H9 (cell line): ENCODE measurements around the gene PKNOX2. TPM values are rescaled to one million over a fixed set of nuclear protein-coding genes. Genes with fewer than 3 reads are reported as not detected.

Experiments
- DNase-seq: peaks from one replicate; pipeline ENCODE4 v3.0.0-alpha.2; 2017
- H2AFZ ChIP-seq: one replicate; pipeline ENCODE4 v1.6.1; 2013; ENCODE audit warnings: mild to moderate bottlenecking, low read length, control low read depth, moderate library complexity
- H2AK5ac ChIP-seq: 2 replicates; pipeline ENCODE4 v1.6.1; 2013; ENCODE audit warnings: low read length, control low read depth, mixed read lengths; ENCODE audit not compliant: insufficient read length
- H2BK120ac ChIP-seq: one replicate; pipeline ENCODE4 v1.6.1; 2013; ENCODE audit warnings: low read depth, mild to moderate bottlenecking, low read length, control low read depth, inconsistent platforms; ENCODE audit not compliant: poor library complexity, severe bottlenecking
- H2BK12ac ChIP-seq: 2 replicates; pipeline ENCODE4 v1.6.1; 2013; ENCODE audit warnings: low read length, control low read depth, mixed read lengths, low read depth; ENCODE audit not compliant: insufficient read length
- H2BK15ac ChIP-seq: 2 replicates; pipeline ENCODE4 v1.6.1; 2013; ENCODE audit warnings: low read depth, low read length, control low read depth
- H2BK20ac ChIP-seq: one replicate; pipeline ENCODE4 v1.6.1; 2013; ENCODE audit warnings: low read depth, mild to moderate bottlenecking, low read length, control low read depth, inconsistent platforms; ENCODE audit not compliant: poor library complexity, severe bottlenecking
- H2BK5ac ChIP-seq: 2 replicates; pipeline ENCODE4 v1.6.1; 2013; ENCODE audit warnings: low read length, control low read depth, mixed read lengths; ENCODE audit not compliant: insufficient read length
- H3K14ac ChIP-seq: 2 replicates; pipeline ENCODE4 v1.6.1; 2013; ENCODE audit warnings: low read length, control low read depth; ENCODE audit not compliant: insufficient read depth
- H3K18ac ChIP-seq: 2 replicates; pipeline ENCODE4 v1.6.1; 2013; ENCODE audit warnings: low read depth, mild to moderate bottlenecking, mixed read lengths, low read length, control low read depth; ENCODE audit not compliant: insufficient read length
- H3K23ac ChIP-seq: 2 replicates; pipeline ENCODE4 v1.6.1; 2013; ENCODE audit warnings: low read length, control low read depth, mixed read lengths, low read depth; ENCODE audit not compliant: insufficient read length
- H3K23me2 ChIP-seq: 2 replicates; pipeline ENCODE4 v1.6.1; 2013; ENCODE audit warnings: low read depth, mild to moderate bottlenecking, mixed read lengths, low read length, control low read depth; ENCODE audit not compliant: insufficient read length, poor library complexity, severe bottlenecking
- H3K27ac ChIP-seq: 2 replicates; pipeline ENCODE4 v1.5.1; 2013; ENCODE audit warnings: low read length, control low read depth, mixed read lengths, low read depth; ENCODE audit not compliant: insufficient read length
- H3K27me3 ChIP-seq: 2 replicates; pipeline ENCODE4 v1.6.1; 2013; ENCODE audit warnings: low read length, control low read depth, inconsistent platforms; ENCODE audit not compliant: insufficient read depth
- H3K4ac ChIP-seq: 2 replicates; pipeline ENCODE4 v1.6.1; 2013; ENCODE audit warnings: low read depth, mild to moderate bottlenecking, control low read depth, inconsistent platforms, low read length, moderate library complexity
- H3K4me1 ChIP-seq: 2 replicates; pipeline ENCODE4 v1.6.1; 2013; ENCODE audit warnings: low read length, control low read depth, inconsistent platforms; ENCODE audit not compliant: insufficient read depth
- H3K4me2 ChIP-seq: 2 replicates; pipeline ENCODE4 v1.6.1; 2013; ENCODE audit warnings: low read length, control low read depth, mixed read lengths; ENCODE audit not compliant: insufficient read length, insufficient read depth
- H3K56ac ChIP-seq: 2 replicates; pipeline ENCODE4 v1.6.1; 2013; ENCODE audit warnings: low read depth, mild to moderate bottlenecking, mixed read lengths, low read length, control low read depth; ENCODE audit not compliant: insufficient read length
- H3K79me1 ChIP-seq: 2 replicates; pipeline ENCODE4 v1.6.1; 2013; ENCODE audit warnings: low read depth, mild to moderate bottlenecking, moderate library complexity, low read length, control low read depth, inconsistent platforms; ENCODE audit not compliant: insufficient read depth, poor library complexity, severe bottlenecking
- H3K79me2 ChIP-seq: 2 replicates; pipeline ENCODE4 v1.6.1; 2013; ENCODE audit warnings: low read length, control low read depth, inconsistent platforms; ENCODE audit not compliant: insufficient read depth
- H3K9ac ChIP-seq: 2 replicates; pipeline ENCODE4 v1.6.1; 2013; ENCODE audit warnings: low read length, control low read depth, mixed read lengths; ENCODE audit not compliant: insufficient read length; ENCODE audit errors: extremely low read depth
- H3K9me3 ChIP-seq: one replicate; pipeline ENCODE4 v1.6.1; 2013; ENCODE audit warnings: low read depth, low read length, inconsistent platforms; ENCODE audit not compliant: control insufficient read depth
- H3T11ph ChIP-seq: one replicate; pipeline ENCODE4 v1.6.1; 2013; ENCODE audit warnings: mild to moderate bottlenecking, low read length, control low read depth, inconsistent platforms
- H4K20me1 ChIP-seq: one replicate; pipeline ENCODE4 v1.6.1; 2013; ENCODE audit not compliant: control insufficient read depth, insufficient read length, insufficient read depth
- H4K5ac ChIP-seq: 2 replicates; pipeline ENCODE4 v1.6.1; 2013; ENCODE audit warnings: low read depth, mild to moderate bottlenecking, mixed read lengths, low read length, control low read depth; ENCODE audit not compliant: insufficient read length
- H4K8ac ChIP-seq: replicated peaks from 2 replicates; pipeline ENCODE4 v1.6.1; 2013; ENCODE audit warnings: low read length, control low read depth, mixed read lengths, low read depth; ENCODE audit not compliant: insufficient read length
- H4K91ac ChIP-seq: 2 replicates; pipeline ENCODE4 v1.6.1; 2013; ENCODE audit warnings: low read depth, mild to moderate bottlenecking, moderate library complexity, mixed read lengths, low read length, control low read depth; ENCODE audit not compliant: insufficient read length
- H3K27ac Mint-ChIP-seq, 3 experiments: 2 replicates in 2 of 3; 3 replicates in 1 of 3; pipeline ENCODE4 v1.8.0; 2020 to 2021; ENCODE audit warnings: mixed read lengths in 3 of 3, mild to moderate bottlenecking in 1 of 3, moderate library complexity in 1 of 3
- H3K27me3 Mint-ChIP-seq: 2 replicates; pipeline ENCODE4 v1.8.0; 2021; ENCODE audit warnings: low read depth, mild to moderate bottlenecking, moderate library complexity, mixed read lengths
- H3K36me3 Mint-ChIP-seq, 3 experiments: 2 replicates in 2 of 3; 3 replicates in 1 of 3; pipeline ENCODE4 v1.8.0; 2020 to 2021; ENCODE audit warnings: low read depth in 3 of 3, mixed read lengths in 3 of 3; ENCODE audit not compliant: insufficient read depth in 1 of 3
- H3K4me1 Mint-ChIP-seq, 2 experiments: 2 replicates each; pipeline ENCODE4 v1.8.0; 2020; ENCODE audit warnings: mixed read lengths in 2 of 2
- H3K4me3 Mint-ChIP-seq, 2 experiments: 2 replicates in 1 of 2; 3 replicates in 1 of 2; pipeline ENCODE4 v1.8.0; 2020 to 2021; ENCODE audit warnings: mild to moderate bottlenecking in 2 of 2, mixed read lengths in 2 of 2, moderate library complexity in 1 of 2
- H3K9me3 Mint-ChIP-seq, 2 experiments: 2 replicates in 1 of 2; 3 replicates in 1 of 2; pipeline ENCODE4 v1.8.0; 2020; ENCODE audit warnings: mild to moderate bottlenecking in 2 of 2, mixed read lengths in 2 of 2, moderate library complexity in 1 of 2
- WGBS: extraction: QIAGEN DNeasy Blood & Tissue Kit; methylation state at CpG from one replicate; pipeline ENCODE4 v1.1.7; 2013; ENCODE audit warnings: missing lambda C conversion rate, low lambda C conversion rate, mixed read lengths; ENCODE audit not compliant: insufficient read length; ENCODE audit errors: extremely low coverage; 5-methylcytosine and 5-hydroxymethylcytosine counted together
- total RNA-seq: library from RNA; stranded (reverse); gene quantifications from 2 replicates; pipeline ENCODE4 v1.2.1, GENCODE V29; 2021
- TF ChIP-seq, protein P1 (sequence below): fragments of 200-600 bp; sonication (generic); conservative IDR thresholded peaks from 3 replicates; pipeline ENCODE4 v1.8.0; 2021; ENCODE audit warnings: antibody characterized with exemption, mild to moderate bottlenecking

The PKNOX2 gene
- total RNA-seq, 1 experiment from 2014 or later = 1.3 TPM

DNA sequence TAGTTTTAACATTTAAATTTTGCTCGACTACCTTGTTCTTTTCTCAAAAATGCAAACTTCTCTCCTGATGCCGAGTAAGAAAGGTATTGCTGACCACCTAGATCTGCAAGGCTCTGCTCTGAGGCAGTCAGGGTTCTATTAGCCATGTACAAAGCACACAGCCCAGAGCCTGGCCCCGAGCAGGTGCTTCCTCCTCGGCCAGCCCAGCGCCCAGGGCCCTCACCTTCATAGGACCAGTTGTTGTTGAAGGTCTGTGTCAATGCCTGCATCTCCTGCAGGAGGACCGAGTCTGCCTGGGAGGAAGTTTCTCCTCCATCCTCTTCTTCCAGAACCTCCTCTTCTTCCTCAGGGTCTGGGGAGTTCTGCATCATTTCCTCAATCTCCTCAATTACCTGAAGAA lies 295.7 kb downstream of the PKNOX2 start:
- H3K79me2 ChIP-seq = no peaks in the 10 kb centered on the region
- no peak overlapping the region for H3K18ac ChIP-seq
- no peak overlapping the region for H4K5ac ChIP-seq
- Mint-ChIP-seq H3K4me3 (no peak overlapping the region), H3K27ac (no peak overlapping the region), H3K4me1 (peaks cover 17 to 21% of the 10 kb centered on the region in 2 experiments), H3K9me3 (no peaks in the 10 kb centered on the region), H3K27me3 (no peaks in the 10 kb centered on the region; the same call in 1 of the 2 replicates), H3K36me3 (peaks cover 3 to 51% (median 38%) of the 10 kb centered on the region in 3 experiments; a peak in 5 of 7 replicates)
- H3K56ac ChIP-seq = no peak overlapping the region
- H3K27me3 ChIP-seq = no peaks in the 10 kb centered on the region
- no peaks in the 10 kb centered on the region for H3K79me1 ChIP-seq
- no peak overlapping the region for H2AFZ ChIP-seq
- H3T11ph ChIP-seq = no peak overlapping the region
- no peak overlapping the region for H2BK12ac ChIP-seq
- H4K91ac ChIP-seq = no peak overlapping the region
- no peaks in the 10 kb centered on the region for H3K9me3 ChIP-seq
- no peak overlapping the region for H2AK5ac ChIP-seq
- H4K8ac ChIP-seq = no peak overlapping the region
- H2BK5ac ChIP-seq = no peak overlapping the region
- H3K14ac ChIP-seq = no peak overlapping the region
- no peak overlapping the region for H3K9ac ChIP-seq
- no peak overlapping the region for H3K4ac ChIP-seq
- TF ChIP-seq, protein P1, sequence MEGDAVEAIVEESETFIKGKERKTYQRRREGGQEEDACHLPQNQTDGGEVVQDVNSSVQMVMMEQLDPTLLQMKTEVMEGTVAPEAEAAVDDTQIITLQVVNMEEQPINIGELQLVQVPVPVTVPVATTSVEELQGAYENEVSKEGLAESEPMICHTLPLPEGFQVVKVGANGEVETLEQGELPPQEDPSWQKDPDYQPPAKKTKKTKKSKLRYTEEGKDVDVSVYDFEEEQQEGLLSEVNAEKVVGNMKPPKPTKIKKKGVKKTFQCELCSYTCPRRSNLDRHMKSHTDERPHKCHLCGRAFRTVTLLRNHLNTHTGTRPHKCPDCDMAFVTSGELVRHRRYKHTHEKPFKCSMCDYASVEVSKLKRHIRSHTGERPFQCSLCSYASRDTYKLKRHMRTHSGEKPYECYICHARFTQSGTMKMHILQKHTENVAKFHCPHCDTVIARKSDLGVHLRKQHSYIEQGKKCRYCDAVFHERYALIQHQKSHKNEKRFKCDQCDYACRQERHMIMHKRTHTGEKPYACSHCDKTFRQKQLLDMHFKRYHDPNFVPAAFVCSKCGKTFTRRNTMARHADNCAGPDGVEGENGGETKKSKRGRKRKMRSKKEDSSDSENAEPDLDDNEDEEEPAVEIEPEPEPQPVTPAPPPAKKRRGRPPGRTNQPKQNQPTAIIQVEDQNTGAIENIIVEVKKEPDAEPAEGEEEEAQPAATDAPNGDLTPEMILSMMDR = no peak
- H3K23ac ChIP-seq = no peak overlapping the region
- no peaks in the 10 kb centered on the region for H3K23me2 ChIP-seq
- H2BK120ac ChIP-seq = no peak overlapping the region
- H4K20me1 ChIP-seq = no peaks in the 10 kb centered on the region
- H2BK20ac ChIP-seq = no peak overlapping the region
- no CpG with 5 or more reads among the region's 6 CpGs for WGBS
- no peak overlapping the region for H3K4me2 ChIP-seq
- no peak for DNase-seq
- peaks cover 2% of the 10 kb centered on the region; the same call in 1 of the 2 replicates for H3K4me1 ChIP-seq
- H3K27ac ChIP-seq = no peak overlapping the region
- no peak overlapping the region for H2BK15ac ChIP-seq
